ENCODE data around the gene OMP. TPM values are rescaled to one million over a fixed set of nuclear protein-coding genes. Genes with fewer than 3 reads are reported as not detected.

The OMP gene
- total RNA-seq, 1 donor from 2014 or later, result not detected

DNA sequence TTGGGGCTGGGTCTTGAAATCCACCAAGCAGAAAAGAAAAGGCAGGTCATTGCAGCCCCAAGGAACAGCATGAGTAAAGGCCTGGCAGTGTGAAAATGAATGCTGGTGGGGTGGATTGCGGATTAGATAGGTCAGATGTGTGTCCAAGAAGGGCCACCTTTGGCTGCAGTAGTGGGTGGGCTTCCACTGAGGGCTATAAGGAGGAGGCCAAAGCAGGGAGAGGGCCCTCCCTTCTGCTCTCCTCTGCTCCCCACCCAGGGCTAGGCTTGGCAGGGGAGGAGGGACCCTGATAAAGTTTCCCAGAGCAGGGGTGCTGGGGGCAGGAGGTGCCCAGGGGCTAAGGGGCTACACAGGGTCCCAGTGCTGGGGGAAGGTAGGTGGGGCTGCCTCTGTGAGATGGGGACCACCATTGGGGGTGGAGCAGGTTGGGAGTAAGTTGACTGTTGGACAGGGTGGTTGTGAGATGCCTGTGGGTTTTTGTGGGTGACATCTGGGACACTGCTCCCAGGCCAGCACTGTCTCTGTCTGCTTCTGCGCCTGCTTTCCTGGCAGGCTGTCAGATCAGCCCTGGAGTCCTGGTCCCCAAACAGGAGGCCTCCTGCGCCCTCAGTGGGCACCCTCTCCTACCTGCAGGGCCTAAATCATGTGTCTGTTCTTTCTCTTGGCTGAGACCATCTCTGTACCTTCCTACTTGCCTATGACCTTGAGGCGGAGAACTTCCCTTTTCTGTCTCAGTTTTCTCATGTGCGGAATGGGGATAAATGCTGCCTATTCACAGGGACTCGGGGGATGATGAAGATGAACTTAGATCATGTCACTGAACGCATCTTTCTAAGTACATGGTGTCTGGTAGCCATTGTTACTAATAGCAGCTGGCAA is 33.9 kb upstream of the OMP start:
- intact Hi-C loops (cut with micrococcal nuclease), result no loop called here

DNA sequence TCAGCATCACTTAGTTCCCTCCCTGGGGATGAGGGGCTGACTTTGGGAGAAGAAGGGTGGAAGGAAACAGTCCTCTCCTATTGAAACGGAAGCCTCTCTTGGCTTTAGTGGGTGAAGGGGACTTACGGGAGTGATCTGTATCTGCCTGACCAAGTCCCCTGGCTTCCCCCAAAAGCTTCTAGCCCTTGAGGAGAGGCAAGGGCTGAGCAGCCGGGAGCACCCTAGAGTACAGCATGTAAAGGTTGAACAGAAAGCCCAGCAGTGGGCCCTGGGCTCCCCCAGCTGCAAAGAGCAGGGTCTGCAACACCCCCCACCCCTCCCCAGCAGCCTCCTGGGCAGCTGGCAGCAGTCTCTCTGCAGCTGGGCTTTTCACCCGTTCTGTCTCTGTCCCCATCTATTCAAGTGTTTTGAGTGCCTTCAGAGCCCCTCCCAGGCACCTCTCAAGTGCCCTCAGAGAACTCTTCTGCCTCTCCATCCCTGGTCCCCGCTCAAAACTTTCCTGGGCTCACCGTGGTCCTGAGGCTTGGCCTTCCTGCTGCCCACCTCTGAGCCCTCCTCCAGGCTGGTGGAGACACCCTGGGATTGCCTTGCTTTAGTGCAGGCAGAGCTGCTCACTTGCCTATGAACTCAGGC is 33.2 kb upstream of the OMP start:
- intact Hi-C loops (cut with micrococcal nuclease), result no loop called here

DNA sequence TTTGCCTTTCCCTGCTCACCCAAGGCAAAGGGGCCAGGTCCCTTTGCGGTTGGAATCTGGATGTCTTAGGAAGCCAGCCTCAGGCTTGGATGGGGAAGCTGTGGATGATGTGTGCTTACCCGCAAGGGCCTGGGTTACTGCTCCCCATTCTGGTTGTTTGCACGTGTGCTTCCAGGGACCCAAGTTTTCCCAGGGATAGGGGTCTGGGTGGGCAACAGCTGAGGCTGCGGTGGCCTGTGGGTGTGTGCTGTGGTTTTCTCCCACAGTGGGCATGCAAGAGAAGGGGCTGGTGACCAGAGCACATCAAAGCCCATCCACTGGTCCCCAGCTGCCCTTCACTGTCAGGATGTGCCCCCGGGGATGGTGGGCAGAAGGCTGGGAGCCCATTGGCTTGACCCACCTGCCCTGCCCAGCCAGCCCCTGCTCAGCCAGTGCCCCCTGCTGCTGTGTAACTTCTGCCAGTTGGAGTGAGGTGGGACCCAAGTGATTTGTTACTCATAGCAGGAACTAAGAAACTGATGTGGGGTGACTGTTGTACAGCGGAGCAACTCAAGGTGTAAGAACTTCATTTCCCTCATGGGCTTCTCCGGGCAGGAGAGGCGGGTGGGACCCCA is 32.6 kb upstream of the OMP start:
- intact Hi-C loops (cut with micrococcal nuclease), result no loop called here

DNA sequence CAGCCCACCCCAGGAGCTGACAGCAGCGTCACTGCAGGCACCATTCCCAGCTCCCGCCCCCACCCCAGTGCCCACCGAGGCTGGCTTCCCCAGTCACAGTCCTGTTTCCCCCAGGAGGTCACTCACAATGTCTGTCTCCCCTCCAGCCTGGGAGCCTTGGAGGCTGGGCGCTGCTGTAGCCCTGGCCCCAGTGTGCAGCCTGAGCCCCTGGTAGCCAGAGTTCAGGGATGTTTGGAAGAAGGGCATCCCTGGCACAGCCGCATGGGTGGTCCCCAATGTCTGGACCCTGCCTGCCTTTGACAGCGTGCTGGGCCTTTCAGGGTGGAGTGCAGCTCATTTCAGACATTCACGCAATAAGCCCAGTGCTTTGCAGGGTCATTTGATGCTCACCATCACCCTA is 31.6 kb upstream of the OMP start:
- intact Hi-C loops (cut with micrococcal nuclease), result no loop called here

DNA sequence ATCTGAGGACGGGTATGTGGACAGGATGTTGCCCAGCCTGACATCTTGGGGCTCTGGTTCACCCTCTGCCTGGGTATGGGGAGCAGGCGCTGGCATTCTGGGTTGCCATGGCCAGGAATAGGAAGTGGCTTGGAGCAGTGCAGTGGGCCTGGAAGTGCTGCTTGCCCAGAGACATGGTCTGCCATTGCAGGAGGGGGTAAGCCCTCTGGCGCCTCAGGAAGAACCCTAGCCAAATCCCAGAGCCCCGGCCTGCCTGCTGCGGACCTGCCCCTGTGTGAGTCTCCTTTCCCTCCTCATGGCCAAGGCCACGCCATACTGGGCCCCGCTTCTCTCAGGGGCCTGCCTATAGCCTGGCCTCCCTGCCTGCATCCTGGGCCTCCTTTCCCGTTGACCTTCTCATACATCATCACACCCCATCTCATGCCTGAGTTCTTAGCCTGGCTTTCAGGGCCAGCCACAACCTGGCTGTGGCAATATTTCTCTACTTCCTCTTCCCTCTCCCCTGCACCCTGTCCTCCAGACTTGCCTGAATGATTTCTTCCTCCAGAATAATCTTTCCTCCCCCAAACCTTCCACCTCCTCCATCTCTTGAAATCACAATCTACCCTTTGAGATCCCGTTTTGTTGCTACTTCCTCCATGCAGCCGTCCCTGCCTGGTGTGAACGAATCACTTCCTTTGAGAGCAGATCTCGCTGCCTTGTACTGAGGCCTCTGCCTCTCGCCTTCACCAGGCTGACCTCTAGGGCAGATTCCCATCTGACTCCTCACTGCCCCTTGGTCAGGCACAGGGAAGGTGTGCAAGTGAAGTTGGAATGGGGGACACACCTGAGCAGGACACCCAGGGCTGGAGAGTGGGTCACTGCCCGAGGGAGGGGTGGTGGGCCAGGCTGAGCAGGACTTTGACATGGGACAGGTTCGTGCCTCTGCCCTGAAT is 30.7 kb upstream of the OMP start:
- intact Hi-C loops (cut with micrococcal nuclease), result no loop called here

DNA sequence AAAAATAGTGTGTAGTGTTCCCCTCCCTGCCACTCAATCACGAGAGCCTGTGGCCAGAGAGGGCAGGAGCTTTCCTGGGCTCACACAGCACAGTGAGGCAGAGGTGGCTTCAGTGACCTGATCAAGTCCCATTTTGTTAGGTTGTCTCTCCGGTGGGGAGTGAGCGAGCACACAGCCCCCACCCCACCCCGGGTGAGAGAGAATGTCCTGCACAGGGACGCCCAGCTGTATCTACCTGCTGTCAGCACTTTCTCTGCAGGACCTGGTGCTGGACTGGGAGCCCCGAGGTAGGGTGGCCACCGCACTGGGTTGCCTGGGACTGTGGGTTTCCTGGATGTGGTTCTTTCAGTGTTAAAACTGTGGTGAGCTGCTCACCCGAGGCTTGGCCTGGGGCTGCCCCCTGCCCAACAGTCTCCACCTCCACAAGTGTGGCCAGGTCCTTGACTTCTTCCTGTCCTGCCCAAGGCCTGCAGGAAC is 29.8 kb upstream of the OMP start:
- intact Hi-C loops (cut with micrococcal nuclease), result no loop called here

DNA sequence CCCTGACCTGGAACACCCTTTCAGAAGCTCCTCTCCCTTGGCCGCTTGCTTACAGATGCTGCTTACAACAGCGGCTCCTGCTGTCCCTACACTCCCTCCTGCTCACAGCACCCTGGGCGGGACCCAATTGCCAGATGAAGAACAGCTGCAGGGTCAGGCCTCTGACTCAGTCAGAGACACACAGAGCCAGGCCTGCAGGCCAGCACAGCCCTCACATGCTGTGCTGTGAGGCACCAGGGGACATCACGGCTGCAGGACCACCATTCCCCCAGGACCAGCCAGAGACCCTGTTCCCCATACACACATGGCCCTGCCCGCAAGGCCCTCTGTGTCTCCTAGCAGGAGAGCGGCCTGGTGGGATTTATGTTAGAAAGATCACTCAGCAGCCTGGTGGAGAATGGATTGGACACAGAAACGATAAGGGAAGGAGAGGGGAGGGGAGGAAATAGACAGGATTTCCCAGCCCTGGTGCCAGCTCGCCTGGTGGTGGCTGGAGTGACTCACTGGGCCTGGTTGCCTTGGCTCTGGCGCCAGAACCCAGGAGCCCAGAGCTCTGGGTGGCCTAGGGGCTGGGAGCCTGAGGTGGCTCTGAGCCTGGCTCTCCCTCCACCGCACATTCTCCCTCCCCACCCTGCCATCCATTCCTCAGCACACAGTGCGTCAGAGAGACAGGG is 29.2 kb upstream of the OMP start:
- intact Hi-C loops (cut with micrococcal nuclease), result no loop called here

DNA sequence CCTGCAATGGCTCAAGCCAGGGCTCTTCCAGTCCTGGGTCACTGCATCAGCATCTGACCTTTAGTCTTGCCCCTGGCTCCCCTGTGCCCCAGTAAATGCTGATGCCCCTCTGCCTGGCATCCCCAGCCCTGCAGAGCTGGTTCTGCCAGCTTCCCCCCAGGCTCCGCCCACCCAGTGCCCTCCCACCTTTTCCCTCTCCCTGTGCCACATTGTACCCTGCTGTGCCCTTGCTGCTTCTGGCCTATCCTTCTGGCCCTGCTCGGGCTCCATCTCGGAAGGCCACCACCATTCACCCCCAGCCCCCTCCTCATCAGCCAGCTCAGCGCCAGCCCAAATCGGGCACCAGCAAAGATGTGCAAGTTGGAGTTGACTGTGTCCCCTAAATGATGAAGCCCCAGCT is 28.4 kb upstream of the OMP start:
- intact Hi-C loops (cut with micrococcal nuclease), result no loop called here

DNA sequence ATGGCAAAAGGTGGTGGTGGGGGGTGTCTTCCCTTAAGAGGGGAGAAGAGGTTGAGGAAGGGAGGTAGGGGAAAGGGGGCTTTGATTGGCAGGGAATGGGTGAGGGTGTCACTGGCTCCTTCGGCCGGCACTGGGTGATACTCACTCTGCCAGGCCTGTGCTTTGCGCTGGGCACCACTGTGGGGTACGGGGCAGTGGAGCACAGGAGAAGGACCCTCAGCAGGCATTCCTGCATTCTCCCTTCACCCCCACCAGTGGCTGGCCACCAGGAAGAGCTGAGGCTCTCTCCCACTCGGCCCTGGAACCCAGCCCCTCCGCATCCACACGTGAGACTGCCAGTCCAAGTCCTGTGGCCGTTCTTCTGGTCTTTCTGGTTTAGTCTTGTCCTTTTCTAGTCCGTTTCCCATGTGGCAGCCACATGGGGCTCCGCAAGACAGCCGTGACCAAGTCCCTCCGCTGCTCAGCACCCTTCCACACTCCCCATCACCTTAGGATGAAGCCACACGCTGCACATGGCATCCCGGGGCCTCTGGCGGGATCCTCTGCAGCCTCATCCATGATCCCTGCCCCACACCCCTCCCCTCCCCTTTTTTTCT is 27.9 kb upstream of the OMP start:
- intact Hi-C loops (cut with micrococcal nuclease), result no loop called here

DNA sequence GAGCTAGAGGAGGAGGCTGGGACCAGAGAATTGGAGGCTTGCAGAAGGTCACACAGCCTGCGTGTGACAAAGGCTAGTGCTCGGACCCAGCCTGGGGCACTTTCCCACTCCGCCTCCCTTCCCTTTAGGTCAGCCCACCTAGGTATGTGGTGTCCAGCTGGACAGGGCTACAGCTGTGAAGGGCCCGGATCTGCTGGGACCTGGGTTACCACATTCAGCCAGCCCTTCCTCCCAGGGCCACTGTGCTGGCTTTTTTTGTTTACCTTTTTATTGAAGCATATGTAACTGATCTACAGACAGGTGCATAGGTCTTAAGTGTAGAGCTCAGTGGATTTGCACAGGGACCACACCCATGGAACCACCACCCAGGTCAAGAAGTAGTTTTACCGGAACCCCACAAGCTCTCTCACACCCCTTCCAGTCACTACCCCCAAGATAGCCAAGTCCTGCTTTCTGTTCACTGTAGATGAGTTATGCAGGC is 27.2 kb upstream of the OMP start:
- intact Hi-C loops (cut with micrococcal nuclease), result no loop called here

DNA sequence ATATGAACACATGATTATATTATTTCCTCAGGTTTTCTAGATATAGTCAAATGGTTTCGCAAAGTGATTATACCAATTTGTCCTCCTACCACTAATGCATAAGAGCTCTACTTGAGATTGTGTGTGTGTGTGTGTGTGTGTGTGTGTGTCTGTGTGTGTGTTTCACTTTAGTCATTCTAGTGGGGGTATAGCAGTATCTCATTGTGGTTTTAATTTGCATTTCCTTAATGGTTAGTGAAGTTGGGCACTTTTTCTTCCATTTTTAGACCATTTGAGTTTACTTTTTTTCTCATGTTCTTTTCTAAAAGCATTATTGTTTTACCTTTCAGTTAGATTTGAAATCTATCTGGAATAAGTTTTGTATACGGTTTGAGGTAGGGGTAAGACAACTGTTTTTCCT is 23.0 kb upstream of the OMP start:
- intact Hi-C loops (cut with micrococcal nuclease), result no loop called here

DNA sequence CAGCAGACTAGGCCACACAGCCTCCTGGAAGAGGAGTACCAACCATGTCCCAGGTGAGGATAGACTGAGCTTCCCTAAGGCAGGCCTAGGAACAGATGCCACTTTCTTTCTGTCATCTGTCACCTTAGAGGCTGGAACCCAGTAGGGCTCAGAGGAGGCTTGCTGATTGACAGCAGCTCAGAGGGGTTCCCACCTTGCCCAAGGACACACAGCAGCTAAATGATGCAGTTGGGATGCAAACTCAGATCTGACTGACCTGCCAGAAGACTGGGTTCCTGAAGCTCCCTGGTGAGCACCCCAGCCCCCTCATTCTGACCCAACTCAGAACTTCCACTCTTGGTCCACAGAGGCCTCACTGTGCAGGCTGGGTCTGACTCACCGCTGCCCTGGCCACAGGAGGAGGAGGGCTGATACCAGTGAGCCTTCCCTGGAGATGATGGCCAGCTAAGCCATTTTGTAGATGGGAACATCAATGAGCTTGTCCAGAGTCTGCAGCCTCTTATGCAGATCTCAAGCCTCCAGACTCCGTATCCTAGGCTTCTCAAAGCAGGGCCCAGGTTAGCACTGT is 21.9 kb upstream of the OMP start:
- intact Hi-C loops (cut with micrococcal nuclease), result no loop called here

DNA sequence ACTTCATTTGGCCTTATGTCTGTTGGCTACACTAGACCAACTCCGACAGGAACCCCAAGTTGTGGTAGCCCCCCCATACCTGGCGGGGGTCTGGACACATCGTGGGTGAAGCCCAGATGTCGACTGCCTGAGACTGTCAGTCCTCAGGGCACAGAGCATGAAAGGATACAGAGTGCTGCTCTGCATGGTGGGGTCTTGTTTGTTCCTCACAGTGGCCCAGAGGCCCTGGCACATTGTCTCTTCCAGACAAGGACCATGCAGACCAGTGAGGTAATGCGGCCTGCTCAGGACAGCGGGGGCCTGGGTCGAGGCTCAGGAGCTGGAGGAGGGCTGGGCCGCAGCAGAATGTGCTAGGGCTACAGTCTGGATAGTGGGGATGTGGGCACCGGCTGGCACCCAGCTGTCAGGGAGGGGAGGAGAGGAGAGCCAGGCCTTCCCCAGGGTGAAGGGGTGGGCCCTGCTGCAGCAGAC is 21.2 kb upstream of the OMP start:
- intact Hi-C loops (cut with micrococcal nuclease), result no loop called here

DNA sequence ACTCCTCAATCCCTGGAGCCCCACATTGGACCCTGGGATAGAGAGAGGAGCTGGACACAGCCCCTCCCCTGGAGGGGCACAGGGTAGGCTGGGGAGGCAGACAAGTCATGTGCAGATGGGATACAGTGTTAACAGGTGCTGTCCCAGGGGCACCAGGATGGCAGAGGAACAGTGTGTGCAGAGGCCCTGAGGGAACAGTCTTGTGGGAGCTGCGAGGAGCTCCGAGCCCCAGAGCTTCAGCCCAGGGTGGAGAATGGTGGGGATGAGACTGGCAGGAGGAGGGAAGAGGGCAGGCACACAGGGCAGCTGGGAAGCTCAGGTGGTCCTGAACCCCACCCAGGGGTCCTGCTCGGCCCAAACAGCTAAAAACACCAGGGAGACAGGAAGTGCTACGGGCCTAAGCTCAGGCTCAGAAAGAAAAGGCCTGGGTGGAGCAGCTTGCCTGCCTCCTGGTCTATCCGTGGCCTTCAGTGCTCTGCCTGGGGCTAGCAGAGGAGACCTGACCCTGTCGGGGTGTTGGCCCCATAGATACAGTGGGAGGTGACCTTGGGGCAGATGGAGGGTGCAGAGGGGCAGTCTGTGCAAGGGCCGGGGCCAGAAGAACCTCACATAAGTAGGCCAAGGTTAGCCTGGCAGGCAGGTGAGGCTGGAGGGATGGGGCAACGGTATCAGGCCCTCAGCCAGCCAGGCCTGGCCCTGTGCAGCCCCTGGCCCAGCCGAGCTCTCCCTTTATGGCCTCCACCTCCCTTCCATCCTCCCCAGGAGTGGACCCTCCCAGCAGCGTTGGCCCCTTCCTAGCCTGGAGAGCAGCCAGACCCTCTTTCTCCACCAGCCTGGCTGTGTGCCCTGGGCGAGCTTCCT is 20.4 kb upstream of the OMP start:
- intact Hi-C loops (cut with micrococcal nuclease), result loop anchor here (2.0 kb wide), 2 partner anchors 15 to 35 kb away; partner anchors contain the start of gene CAPN5

DNA sequence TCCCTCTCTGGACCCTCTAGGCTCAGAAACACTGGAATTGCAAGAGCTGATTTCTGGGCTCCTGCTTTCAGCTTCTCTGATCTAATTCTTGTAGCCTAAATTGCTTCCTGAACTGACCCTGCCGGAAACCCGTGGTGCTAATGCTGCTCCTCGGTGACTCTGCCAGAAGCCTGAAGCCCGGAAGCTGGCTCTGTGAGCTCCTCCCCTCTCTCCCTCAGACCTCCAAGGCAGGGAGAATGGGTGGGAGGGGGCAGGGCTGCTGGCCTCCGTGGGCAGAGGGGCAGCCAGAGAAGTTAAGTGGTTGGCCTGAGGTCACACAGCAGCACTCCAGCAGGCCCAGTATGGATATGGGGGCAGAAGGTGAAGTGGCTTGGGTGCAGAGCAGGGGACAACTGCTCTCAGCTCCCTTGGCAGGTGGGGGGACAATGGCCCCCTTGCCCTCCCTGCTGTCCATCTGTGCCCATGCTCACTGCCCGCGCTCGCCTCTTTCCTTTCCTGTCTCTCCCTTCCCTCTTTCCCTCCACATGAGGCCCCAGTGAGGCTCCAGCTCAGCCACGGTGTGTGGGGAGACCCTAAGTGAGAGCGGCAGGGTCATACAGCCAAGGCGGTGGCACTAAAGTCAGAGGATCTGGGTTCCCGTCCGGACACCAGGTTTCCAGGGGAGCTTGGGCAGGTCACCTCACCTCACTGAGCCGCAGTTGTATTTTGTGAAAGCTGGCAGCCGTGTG is 19.6 kb upstream of the OMP start:
- intact Hi-C loops (cut with micrococcal nuclease), result loop anchor here (2.0 kb wide), 2 partner anchors 16 to 36 kb away; partner anchors contain the start of gene CAPN5

DNA sequence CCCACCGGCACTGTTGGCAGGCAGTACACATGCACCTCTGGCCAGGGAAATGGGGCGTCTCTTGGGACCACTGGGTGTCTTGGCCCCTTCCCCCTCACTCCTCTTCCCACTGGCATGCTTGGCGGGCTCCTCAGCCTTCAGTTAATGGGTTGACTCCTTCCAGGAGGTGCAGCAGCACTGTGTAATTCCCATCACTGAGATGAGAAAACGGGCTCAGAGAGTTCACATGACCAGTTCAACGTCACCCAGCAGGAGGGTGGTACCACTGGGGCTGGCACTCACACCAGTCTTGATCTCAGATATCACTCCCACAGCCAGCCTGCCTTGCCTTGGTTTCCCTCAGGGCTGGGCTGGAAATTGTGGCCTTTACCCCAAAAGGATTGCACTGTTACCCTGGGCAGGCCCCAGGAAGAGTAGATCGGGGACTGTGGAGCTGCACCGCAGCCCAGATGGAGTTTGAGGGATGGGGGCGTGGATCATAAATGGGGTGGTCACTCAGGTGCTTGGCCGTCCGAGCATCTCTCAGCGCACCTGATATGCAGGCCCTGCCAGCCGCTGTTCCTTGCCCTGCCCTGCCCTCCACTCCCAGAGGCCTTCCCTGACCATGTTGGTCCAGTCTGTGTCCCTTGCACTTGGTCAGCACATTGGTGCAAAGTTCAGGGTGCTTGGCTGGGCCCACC is 18.9 kb upstream of the OMP start:
- intact Hi-C loops (cut with micrococcal nuclease), result loop anchor here (2.0 kb wide), 2 partner anchors 17 to 37 kb away; partner anchors contain the start of gene CAPN5

DNA sequence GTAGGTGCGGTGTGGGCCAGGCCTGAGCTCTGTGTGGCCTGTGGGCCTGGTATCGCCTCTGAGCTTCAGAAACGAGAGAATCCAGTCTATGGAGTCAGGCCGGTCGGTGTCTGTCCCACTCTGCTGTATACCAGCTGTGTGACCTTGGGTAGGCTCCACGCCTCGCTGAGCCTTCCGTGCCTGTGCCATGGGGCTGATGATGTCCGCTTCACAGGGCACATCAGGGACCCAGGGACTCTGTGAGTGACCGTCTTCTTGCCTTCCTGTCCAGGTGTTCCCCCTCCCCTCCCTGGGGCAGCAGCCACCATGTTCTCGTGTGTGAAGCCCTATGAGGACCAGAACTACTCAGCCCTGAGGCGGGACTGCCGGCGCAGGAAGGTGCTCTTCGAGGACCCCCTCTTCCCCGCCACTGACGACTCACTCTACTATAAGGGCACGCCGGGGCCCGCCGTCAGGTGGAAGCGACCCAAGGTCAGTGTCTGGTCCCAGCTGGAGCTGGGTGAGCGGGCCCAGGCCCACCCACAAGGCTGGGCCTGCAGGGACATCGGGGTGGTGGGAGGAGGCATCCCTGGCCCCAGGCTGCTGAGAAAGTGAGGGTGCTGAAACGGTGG is 18.0 kb upstream of the OMP start:
- intact Hi-C loops (cut with micrococcal nuclease), result no loop called here
